Smooth muscle cell (in vitro differentiated cells): Measurements from ENCODE around the gene MAPKAP1. TPM values are rescaled to one million over a fixed set of nuclear protein-coding genes. Genes with fewer than 3 reads are reported as not detected.

Experiments
- DNase-seq: peaks from one replicate; lab custom pipeline; 2025; ENCODE audit not compliant: unreplicated experiment; lab: John Stamatoyannopoulos, UW
- H2AFZ ChIP-seq: fragments of 200-600 bp; sonication (generic); 2 replicates; pipeline ENCODE4 v1.6.0; 2016; ENCODE audit warnings: antibody characterized with exemption, low read depth, mild to moderate bottlenecking
- H3F3A ChIP-seq: fragments of 200-600 bp; sonication (generic); 2 replicates; pipeline ENCODE4 v1.6.0; 2017; ENCODE audit warnings: antibody characterized with exemption, low read depth
- H3K27ac ChIP-seq: fragments of 200-600 bp; sonication (generic); 2 replicates; pipeline ENCODE4 v1.5.1; 2016; ENCODE audit warnings: low read depth, mild to moderate bottlenecking
- H3K27me3 ChIP-seq: fragments of 200-600 bp; sonication (generic); 2 replicates; pipeline ENCODE4 v1.6.1; 2016; ENCODE audit warnings: low read depth, mild to moderate bottlenecking
- H3K36me3 ChIP-seq: fragments of 200-600 bp; sonication (generic); 2 replicates; pipeline ENCODE4 v1.5.1; 2016; ENCODE audit warnings: low read depth
- H3K4me1 ChIP-seq: fragments of 200-600 bp; sonication (generic); 2 replicates; pipeline ENCODE4 v1.5.1; 2016; ENCODE audit warnings: low read depth
- H3K4me2 ChIP-seq: fragments of 200-600 bp; sonication (generic); 2 replicates; pipeline ENCODE4 v1.6.0; 2016; ENCODE audit warnings: mild to moderate bottlenecking
- H3K4me3 ChIP-seq: fragments of 200-600 bp; sonication (generic); 2 replicates; pipeline ENCODE4 v1.5.1; 2016; ENCODE audit warnings: mild to moderate bottlenecking
- H3K79me2 ChIP-seq: fragments of 200-600 bp; sonication (generic); 2 replicates; pipeline ENCODE4 v1.6.0; 2016; ENCODE audit warnings: low read depth, mild to moderate bottlenecking
- H3K9ac ChIP-seq: fragments of 200-600 bp; sonication (generic); 2 replicates; pipeline ENCODE4 v1.6.0; 2016; ENCODE audit warnings: low read depth
- H3K9me3 ChIP-seq: fragments of 200-600 bp; sonication (generic); replicated peaks from 2 replicates; pipeline ENCODE4 v1.5.1; 2016; ENCODE audit warnings: low read depth
- H4K20me1 ChIP-seq: fragments of 200-600 bp; sonication (generic); 2 replicates; pipeline ENCODE4 v1.6.0; 2016; ENCODE audit warnings: low read depth
- WGBS: methylation state at CpG from one replicate; pipeline ENCODE4 v1.1.7; 2016; ENCODE audit warnings: low lambda C conversion rate; 5-methylcytosine and 5-hydroxymethylcytosine counted together
- polyA plus RNA-seq: library from polyadenylated mRNA; unstranded; fragments of >200 nt; fragmentation: Nextera tagmentation; extraction: Ambion mirVana; gene quantifications from 2 replicates; pipeline ENCODE4 v1.2.1, GENCODE V29; 2016
- total RNA-seq: library from RNA; depleted of rRNA; stranded (reverse); fragments of >200 nt; gene quantifications from 2 replicates; pipeline ENCODE4 v1.2.3, GENCODE V29; 2014
- TF ChIP-seq, protein P1 (sequence below): fragments of 200-600 bp; sonication (generic); IDR thresholded peaks from 2 replicates; pipeline ENCODE4 v1.5.1; 2017; ENCODE audit warnings: borderline replicate concordance, mild to moderate bottlenecking, antibody characterized with exemption; ENCODE audit not compliant: insufficient read depth, poor library complexity, severe bottlenecking

MAPKAP1 gene
- total and polyA plus RNA-seq, 2 experiments from 2014 or later = 50.1 to 74.5 TPM

DNA sequence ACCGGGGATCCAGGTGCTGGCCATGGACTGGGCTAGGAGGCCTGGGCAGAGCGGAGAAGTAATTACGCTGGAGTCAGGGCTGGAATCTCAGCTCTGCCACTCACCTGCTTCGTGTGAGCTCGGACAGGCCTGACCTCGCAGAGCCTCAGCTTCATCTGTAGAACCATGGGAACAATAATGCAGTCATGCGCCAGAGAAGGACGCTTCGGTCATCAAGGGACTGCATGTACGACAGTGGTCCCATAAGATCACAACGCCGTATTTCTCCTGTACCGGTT lies 300.3 kb downstream of the MAPKAP1 start:
- Histone ChIP-seq H3K4me3 (no peak overlapping the region), H4K20me1 (no peaks in the 10 kb centered on the region), H3K4me2 (peak overlapping the region; percentile 91), H3K36me3 (no peaks in the 10 kb centered on the region), H2AFZ (no peak overlapping the region), H3K27me3 (no peaks in the 10 kb centered on the region), H3K9ac (peak overlapping the region; percentile 88), H3F3A (peaks cover 6% of the 10 kb centered on the region), H3K27ac (peak overlapping the region; percentile 86), H3K4me1 (no peaks in the 10 kb centered on the region), H3K9me3 (no peaks in the 10 kb centered on the region), H3K79me2 (no peaks in the 10 kb centered on the region)
- no peak for DNase-seq
- 92% methylated on average over 13 of the region's 13 CpGs for WGBS
- TF ChIP-seq, protein P1, sequence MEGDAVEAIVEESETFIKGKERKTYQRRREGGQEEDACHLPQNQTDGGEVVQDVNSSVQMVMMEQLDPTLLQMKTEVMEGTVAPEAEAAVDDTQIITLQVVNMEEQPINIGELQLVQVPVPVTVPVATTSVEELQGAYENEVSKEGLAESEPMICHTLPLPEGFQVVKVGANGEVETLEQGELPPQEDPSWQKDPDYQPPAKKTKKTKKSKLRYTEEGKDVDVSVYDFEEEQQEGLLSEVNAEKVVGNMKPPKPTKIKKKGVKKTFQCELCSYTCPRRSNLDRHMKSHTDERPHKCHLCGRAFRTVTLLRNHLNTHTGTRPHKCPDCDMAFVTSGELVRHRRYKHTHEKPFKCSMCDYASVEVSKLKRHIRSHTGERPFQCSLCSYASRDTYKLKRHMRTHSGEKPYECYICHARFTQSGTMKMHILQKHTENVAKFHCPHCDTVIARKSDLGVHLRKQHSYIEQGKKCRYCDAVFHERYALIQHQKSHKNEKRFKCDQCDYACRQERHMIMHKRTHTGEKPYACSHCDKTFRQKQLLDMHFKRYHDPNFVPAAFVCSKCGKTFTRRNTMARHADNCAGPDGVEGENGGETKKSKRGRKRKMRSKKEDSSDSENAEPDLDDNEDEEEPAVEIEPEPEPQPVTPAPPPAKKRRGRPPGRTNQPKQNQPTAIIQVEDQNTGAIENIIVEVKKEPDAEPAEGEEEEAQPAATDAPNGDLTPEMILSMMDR = no peak

- Histone ChIP-seq H3K36me3 (no peaks in the 10 kb centered on the region), H3K9me3 (no peaks in the 10 kb centered on the region), H2AFZ (no peak overlapping the region), H3K9ac (peak overlapping the region; percentile 88), H3K79me2 (no peaks in the 10 kb centered on the region), H4K20me1 (no peaks in the 10 kb centered on the region), H3K27me3 (no peaks in the 10 kb centered on the region), H3K27ac (peak overlapping the region; percentile 86), H3F3A (peaks cover 6% of the 10 kb centered on the region), H3K4me1 (no peaks in the 10 kb centered on the region), H3K4me3 (no peak overlapping the region), H3K4me2 (no peak overlapping the region)
- TF ChIP-seq, protein P1 = no peak
- WGBS = 49% methylated on average over 15 of the region's 15 CpGs
- DNase-seq = no peak
Measured at GRCh38 chr9:125405938-125406809, 300.8 kb downstream of the MAPKAP1 start.

GRCh38 chr9:125404733-125405132 lies 302.3 kb downstream of the MAPKAP1 start:
- no peak overlapping the region for H3K27ac ChIP-seq
- no peak overlapping the region for H3K4me3 ChIP-seq
- H3K9me3 ChIP-seq = no peaks in the 10 kb centered on the region
- H2AFZ ChIP-seq = no peak overlapping the region
- no peak for DNase-seq
- no peaks in the 10 kb centered on the region for H4K20me1 ChIP-seq
- H3K36me3 ChIP-seq = no peaks in the 10 kb centered on the region
- no peak overlapping the region for H3K4me2 ChIP-seq
- WGBS = 93% methylated on average over 7 of the region's 7 CpGs
- peaks cover 6% of the 10 kb centered on the region for H3F3A ChIP-seq
- H3K79me2 ChIP-seq = no peaks in the 10 kb centered on the region
- no peak overlapping the region for H3K9ac ChIP-seq
- no peaks in the 10 kb centered on the region for H3K4me1 ChIP-seq
- TF ChIP-seq, protein P1 = no peak
- H3K27me3 ChIP-seq = no peaks in the 10 kb centered on the region
